NK-92 treated with Interleukin-12 subunit alpha and Interleukin-12 subunit beta, amount 100 ng/mL, for 24 hours (cell line): ENCODE results near the gene SCARB1.

ENCODE experiments used
- DNase-seq: peaks from one replicate; lab custom pipeline; 2025; lab: John Stamatoyannopoulos, UW

The SCARB1 gene

GRCh38 chr12:124864326-124864752 is 675 bp upstream of the SCARB1 start:
- DNase-seq = no peak

DNA sequence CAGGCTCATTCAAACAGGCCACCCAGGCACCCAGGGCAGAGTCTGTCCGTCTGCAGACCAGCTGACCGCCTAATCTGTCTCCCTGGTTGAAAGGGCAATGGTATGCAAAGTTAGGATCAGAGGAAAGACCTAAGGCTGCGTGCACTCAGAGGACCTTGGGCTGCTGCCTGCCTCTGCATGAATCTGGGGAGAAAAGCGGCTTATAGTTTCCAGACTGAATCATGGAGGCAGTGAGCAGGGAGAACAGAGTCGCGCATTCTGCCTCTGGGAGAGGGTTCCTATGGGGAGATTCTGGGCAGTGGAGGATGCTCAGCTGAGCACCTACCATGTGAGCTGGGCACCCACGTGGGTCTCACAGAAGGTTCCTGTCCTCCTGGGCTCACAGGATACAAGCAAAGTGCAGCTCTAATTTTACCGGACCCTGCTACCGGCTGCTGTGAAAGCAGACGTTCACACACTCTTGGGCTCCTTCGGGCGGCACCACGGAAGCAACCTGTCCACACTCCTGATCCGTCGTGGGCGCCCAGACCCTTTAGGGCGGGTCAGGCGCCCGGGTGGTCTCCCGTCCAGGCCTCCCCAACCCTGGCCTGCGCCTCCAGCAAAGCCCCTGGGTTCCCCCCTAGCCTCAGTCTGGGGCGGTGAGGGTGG is 772 bp downstream of the SCARB1 start:
- DNase-seq = no peak

DNA sequence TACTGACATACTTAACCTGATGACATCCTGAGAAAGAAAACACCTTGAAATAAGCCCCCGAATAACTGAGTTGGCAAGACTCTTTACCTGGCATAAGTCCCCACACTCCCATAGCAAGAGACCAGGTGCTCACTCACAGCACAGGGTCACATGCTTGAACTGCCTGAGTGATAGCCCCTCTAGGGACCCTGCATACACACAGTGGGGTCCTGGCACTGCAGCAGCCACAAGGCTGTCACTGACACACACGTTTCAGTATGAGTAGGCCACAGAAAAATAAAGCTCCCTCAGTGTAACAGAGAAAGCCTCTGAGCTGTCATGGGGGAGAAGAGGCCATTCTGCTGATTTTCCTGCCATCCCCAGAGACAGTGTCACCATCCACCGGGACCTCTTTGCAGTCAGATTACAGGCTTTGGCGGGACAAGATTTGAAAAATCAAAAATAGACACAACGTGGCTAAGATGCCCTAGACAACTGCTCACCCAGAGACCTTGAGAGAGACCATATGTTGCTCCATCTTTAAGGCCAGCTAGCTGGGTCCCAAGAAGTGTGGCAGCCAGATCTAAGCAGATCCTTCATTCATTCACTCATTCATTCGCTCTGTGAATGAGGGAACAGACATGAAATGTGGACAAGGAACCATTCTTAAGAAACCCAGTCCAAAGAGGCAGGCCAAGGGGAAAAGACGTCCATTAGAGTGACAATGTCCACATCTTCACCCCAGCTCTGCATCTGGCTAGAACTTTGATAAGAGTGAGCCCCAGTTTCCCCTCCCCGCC is 1.6 kb downstream of the SCARB1 start:
- DNase-seq = no peak

DNA sequence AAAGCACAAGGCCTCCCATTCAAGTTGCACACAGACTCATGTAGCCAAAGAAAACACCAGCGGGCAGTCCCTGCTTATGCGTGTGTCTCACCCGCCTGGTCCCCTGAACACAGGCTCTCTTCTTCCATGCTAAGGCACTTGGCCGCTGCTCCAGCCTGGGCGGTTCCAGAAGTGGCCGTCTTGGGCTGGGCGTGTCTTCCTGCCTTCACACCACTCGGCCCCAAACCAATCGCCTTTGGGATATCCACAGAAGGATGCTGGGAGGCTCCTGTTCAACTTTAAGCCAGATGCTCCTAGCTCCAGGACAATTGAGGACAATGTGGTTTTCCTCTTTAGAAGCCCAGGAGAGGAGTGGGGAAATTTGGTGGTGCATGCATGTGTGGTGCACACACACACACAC is 2.2 kb downstream of the SCARB1 start:
- no peak for DNase-seq

DNA sequence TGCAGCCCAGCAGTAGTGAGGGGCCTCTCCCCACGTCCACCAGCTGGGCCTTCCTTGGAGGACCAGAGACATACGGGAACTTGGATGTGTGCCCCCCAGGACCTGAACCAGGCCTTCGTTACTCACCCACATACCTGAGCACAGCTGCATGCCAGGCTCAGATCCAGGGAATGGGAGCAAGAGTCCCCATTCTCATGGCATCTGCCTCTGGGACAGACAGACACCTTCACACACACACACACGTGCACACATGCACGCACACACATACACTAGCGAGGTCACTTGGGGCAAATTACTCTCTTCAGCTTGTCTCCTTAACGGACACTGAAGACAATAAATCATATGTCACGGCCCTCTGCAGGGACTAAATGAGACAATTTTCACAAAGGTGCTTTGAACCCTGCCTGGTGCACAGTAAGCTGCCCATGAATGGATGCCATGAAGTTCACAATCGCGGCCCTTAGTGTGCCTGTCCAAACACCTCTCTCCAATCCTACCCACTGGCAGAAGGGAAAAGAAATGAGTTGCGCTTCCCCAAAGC is 5.7 kb downstream of the SCARB1 start:
- DNase-seq = no peak

GRCh38 chr12:124856842-124857178 is 6.9 kb downstream of the SCARB1 start:
- no peak for DNase-seq

DNA sequence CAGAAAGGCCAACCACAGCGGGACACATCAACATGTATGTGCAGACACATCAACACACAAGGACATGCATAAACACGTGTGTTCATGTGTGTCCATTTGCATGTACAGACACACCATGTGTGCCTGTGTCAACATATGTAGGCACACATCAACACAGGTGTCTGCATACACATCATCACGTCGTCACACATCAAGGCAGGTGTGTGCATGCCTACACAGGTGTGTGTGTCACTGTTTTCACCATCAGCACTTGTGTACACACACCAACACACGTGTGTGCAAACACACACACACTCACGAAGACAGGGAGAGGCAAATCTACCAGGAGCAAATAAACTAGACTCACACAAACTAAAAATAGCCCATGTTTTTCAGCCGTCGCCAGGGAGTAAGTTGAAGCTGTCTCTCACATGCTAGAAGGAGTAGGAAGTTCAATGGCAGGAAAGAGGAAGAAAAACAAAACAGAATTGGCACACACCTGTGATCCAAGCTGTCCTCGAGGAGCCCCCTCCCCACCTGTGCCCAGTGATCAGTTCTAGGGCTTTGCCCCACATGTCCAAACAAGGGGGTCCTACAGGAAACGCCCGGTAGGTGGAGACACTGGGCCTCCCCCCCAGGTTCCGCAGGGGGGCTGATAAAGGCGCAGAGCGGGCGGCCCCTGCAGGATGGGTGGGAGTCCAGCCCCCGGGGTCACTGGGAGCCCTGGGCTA is 7.4 kb downstream of the SCARB1 start:
- DNase-seq = no peak

- no peak for DNase-seq
These were observed 8.2 kb downstream of the SCARB1 start for GRCh38 chr12:124855275-124855957.

DNA sequence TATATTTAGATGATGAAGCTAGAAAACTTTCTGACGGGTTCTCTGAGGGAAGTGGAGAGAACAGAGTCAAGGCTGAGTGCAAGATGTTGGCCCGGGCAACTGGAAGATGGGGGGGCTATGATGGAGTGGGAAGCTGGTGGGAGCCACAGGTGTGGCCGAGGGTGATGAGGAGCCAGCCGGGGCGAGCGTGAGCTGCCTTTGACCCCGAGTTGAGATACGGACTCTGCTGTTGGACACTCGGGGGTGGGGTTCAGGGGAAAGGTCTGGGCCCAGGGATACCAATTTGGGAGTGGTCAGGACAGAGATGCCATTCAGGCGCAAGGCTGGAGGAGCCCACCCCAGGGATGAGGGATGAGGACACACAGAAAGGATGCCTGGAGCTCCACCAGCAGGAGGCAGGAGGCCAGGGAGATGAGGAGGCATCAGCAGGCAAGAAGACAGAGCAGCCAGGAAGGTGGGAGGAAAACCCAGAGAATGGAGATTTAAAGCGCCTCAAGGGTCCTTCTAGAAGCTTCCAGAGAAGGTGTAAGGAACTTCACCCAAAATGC is 9.0 kb downstream of the SCARB1 start:
- DNase-seq = no peak

- no peak for DNase-seq
These were observed 9.7 kb downstream of the SCARB1 start for GRCh38 chr12:124853781-124854636.

DNA sequence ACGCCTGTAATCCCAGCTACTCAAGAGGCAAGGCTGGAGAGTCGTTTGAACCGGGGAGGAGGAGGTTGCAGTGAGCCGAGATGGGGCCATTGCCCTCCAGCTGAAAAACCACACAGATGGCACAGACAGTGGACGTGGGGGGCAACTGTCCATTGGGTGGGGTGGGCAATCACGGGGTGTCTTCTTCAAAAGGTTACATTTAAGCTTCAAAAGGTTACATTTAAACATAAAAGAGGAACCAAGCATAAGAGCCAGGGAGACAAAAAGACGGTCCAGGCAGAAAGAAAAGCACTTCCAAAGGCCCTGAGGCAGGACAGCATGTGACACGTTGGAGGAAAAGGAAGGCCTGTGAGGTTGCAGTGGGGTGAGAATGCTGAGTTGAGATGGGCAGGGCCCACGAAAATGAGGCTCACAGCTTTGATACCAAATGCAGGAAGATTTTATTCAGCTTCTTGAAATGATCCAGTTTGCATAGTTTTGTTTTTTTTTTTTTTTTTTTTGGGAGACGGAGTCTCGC is 10.7 kb downstream of the SCARB1 start:
- no peak for DNase-seq

GRCh38 chr12:124852329-124852831 is 11.3 kb downstream of the SCARB1 start:
- DNase-seq = no peak

GRCh38 chr12:124851342-124851741 is 12.3 kb downstream of the SCARB1 start:
- DNase-seq = no peak

DNA sequence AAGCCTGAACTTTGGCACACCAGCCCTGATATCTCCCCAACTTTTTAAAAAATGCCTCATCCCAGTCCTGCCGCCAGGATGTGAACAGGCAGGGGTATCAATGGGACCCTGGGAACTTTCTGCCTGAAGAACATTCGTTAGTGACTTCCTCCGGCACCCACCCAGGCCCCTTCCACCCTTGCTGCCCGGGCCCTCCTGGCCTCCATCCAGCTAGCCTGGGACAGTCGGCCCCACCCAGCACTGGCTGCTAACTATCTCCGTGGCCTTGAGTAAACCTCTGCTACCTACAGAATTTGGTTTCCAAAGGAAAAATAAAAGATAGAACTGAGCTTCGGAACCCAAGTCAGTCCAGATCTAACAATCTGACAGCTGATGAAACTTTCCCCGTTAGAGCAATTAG is 14.3 kb downstream of the SCARB1 start:
- no peak for DNase-seq

- DNase-seq = no peak
These were observed 14.9 kb downstream of the SCARB1 start for GRCh38 chr12:124848621-124849380.

DNA sequence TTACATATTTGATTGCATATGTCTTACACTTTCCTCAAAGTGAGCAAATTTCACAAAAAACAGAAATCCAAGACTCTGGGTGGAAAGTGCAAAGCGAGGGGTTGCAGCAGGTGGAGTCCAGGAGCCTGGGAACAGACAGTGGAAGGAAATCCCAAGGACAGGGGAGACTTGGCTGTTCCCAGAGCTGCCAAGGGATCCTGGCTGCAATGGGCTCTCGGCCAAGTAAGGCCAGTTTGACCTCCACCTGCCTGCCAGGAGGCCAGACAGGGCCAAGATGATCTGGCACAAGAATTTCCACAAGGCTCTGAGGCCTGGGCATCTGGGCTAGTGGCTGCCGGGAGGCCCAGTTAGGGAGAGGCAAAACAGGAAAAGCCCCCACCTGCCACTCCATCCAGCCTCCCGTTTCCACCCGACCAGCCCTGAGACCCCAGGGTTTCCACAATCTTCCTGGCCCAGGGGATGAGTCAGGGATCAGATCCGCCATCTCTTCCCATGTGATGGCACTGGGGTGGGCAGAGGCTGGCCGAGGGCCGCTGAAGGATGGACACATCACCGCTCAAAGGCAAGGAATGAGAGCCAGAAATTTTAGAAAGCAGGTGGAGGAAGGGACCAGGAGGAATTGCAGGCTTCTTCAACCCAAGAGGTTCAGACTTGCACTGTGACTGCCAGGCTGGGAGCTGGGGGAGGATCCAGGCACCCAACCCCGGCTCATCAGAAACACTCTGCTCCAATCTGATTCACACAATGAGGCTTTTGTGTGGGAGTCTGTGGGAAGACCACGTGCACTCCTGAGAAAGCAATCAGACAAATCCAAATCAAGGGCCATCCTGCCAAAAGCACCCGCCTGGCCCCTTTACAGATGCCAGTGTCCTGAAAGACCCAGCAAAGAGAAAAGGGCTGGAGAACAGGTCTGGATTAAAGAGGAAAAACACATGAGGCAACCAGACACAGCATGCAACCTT is 16.3 kb downstream of the SCARB1 start:
- DNase-seq = no peak

- no peak for DNase-seq
These were observed 19.0 kb downstream of the SCARB1 start for GRCh38 chr12:124844411-124845397.
